H1 (cell line): Measurements from ENCODE around the gene CHD2. TPM values are rescaled to one million over a fixed set of nuclear protein-coding genes. Genes with fewer than 3 reads are reported as not detected.
A peak's percentile ranks its signal among the peaks of the same experiment; 100 is the strongest.

Experiments
- CTCF ChIA-PET: fragments of 300-600 bp; sonication (Branson Sonifier 250); formaldehyde crosslinking; loops from one replicate; lab custom pipeline; 2021; ENCODE audit not compliant: partially characterized antibody; lab: Charles Lee
- POLR2A ChIA-PET: fragments of 300-600 bp; sonication (Branson Sonifier 250); formaldehyde crosslinking; loops from one replicate; lab custom pipeline; 2021; ENCODE audit warnings: inconsistent platforms; ENCODE audit not compliant: partially characterized antibody; lab: Charles Lee
- DNase-seq, 2 experiments: peaks; one replicate each; pipeline versions ENCODE4 v3.0.0 to v3.0.0-alpha.2; 2010 to 2022; ENCODE audit warnings: low spot score in 2 of 2, low read depth in 1 of 2, mixed read lengths in 1 of 2
- FAIRE-seq: peaks from 2 replicates; lab custom pipeline; 2011; peaks lifted over from hg19 to GRCh38; lab: Jason Lieb, UNC
- H2AFZ ChIP-seq: 2 replicates; pipeline ENCODE4 v1.8.1; 2012; ENCODE audit warnings: low read length, inconsistent platforms
- H2AK5ac ChIP-seq: 2 replicates; pipeline ENCODE4 v1.6.1; 2013; ENCODE audit warnings: low read depth, low read length
- H2BK120ac ChIP-seq: replicated peaks from 2 replicates; pipeline ENCODE3; 2013; ENCODE audit warnings: low read depth, low read length, inconsistent platforms
- H2BK12ac ChIP-seq: 2 replicates; pipeline ENCODE4 v1.6.1; 2013; ENCODE audit warnings: low read depth, low read length
- H2BK15ac ChIP-seq: 2 replicates; pipeline ENCODE4 v1.6.1; 2013; ENCODE audit warnings: low read length
- H2BK20ac ChIP-seq: 2 replicates; pipeline ENCODE4 v1.6.1; 2013; ENCODE audit warnings: low read length
- H2BK5ac ChIP-seq: 2 replicates; pipeline ENCODE4 v1.6.1; 2013; ENCODE audit warnings: low read depth, low read length
- H3K14ac ChIP-seq: 2 replicates; pipeline ENCODE4 v1.6.1; 2013; ENCODE audit warnings: inconsistent platforms; ENCODE audit not compliant: insufficient read length
- H3K18ac ChIP-seq: 2 replicates; pipeline ENCODE4 v1.6.1; 2013; ENCODE audit warnings: low read length; ENCODE audit errors: extremely low read depth
- H3K23ac ChIP-seq: 2 replicates; pipeline ENCODE4 v1.6.1; 2013; ENCODE audit warnings: inconsistent platforms; ENCODE audit not compliant: insufficient read length
- H3K23me2 ChIP-seq: 2 replicates; pipeline ENCODE4 v1.6.1; 2013; ENCODE audit warnings: low read depth, low read length
- H3K27ac ChIP-seq: 2 replicates; pipeline ENCODE4 v1.6.1; 2011; ENCODE audit warnings: low read depth, low read length, inconsistent platforms
- H3K27me3 ChIP-seq, 4 experiments: replicated peaks in 1 of 4; 1 replicate in 1 of 4; 2 replicates in 3 of 4; pipeline versions ENCODE4 v1.6.1 to v1.8.1; 2011 to 2013; ENCODE audit warnings: low read length in 3 of 4, mild to moderate bottlenecking in 3 of 4, inconsistent platforms in 2 of 4, mixed read lengths in 2 of 4, moderate library complexity in 1 of 4; ENCODE audit not compliant: control insufficient read depth in 3 of 4, insufficient read depth in 3 of 4; ENCODE audit errors: extremely low read depth in 1 of 4
- H3K36me3 ChIP-seq, 4 experiments: 2 replicates each; pipeline versions ENCODE4 v1.6.1 to v1.8.1; 2011 to 2013; ENCODE audit warnings: mild to moderate bottlenecking in 4 of 4, low read length in 3 of 4, moderate library complexity in 2 of 4, control low read depth in 1 of 4, inconsistent platforms in 1 of 4; ENCODE audit not compliant: insufficient read depth in 4 of 4, control insufficient read depth in 2 of 4
- H3K4ac ChIP-seq: replicated peaks from 2 replicates; pipeline ENCODE3; 2013; ENCODE audit warnings: low read length, low read depth, mixed read lengths, inconsistent platforms; ENCODE audit not compliant: insufficient read length
- H3K4me1 ChIP-seq, 4 experiments: replicated peaks in 1 of 4; 1 replicate in 1 of 4; 2 replicates in 3 of 4; pipeline versions ENCODE4 v1.6.1 to v1.8.1; 2011 to 2013; ENCODE audit warnings: low read length in 3 of 4, inconsistent platforms in 2 of 4, mixed read lengths in 1 of 4; ENCODE audit not compliant: insufficient read depth in 4 of 4, control insufficient read depth in 3 of 4
- H3K4me2 ChIP-seq, 2 experiments: 2 replicates each; pipeline versions ENCODE4 v1.6.1 to v1.8.1; 2011 to 2013; ENCODE audit warnings: low read depth in 2 of 2, low read length in 2 of 2, control low read depth in 1 of 2, inconsistent platforms in 1 of 2, mild to moderate bottlenecking in 1 of 2; ENCODE audit not compliant: insufficient read depth in 1 of 2
- H3K4me3 ChIP-seq, 4 experiments: fragments of 200-600, 300-600 bp in 1 of 4; sonication (generic), shearing (Covaris generic), sonication (Bioruptor Twin) in 1 of 4; 2 replicates each; pipeline versions ENCODE4 v1.5.1 to v1.8.1; 2011 to 2016; ENCODE audit warnings: low read length in 4 of 4, low read depth in 3 of 4, control low read depth in 2 of 4, inconsistent platforms in 2 of 4, mild to moderate bottlenecking in 2 of 4, mixed read lengths in 1 of 4, moderate library complexity in 1 of 4; ENCODE audit not compliant: insufficient read depth in 2 of 4; ENCODE audit errors: extremely low read depth in 1 of 4
- H3K56ac ChIP-seq: replicated peaks from 2 replicates; pipeline ENCODE3; 2013; ENCODE audit warnings: low read depth, mild to moderate bottlenecking, mixed read lengths, low read length, inconsistent platforms; ENCODE audit not compliant: insufficient read length
- H3K79me1 ChIP-seq: 2 replicates; pipeline ENCODE4 v1.6.1; 2013; ENCODE audit warnings: low read depth, low read length, control low read depth
- H3K79me2 ChIP-seq, 2 experiments: 2 replicates each; pipeline versions ENCODE4 v1.6.1 to v1.8.1; 2012 to 2013; ENCODE audit warnings: low read length in 2 of 2, mild to moderate bottlenecking in 2 of 2, inconsistent platforms in 1 of 2; ENCODE audit not compliant: insufficient read depth in 2 of 2, control insufficient read depth in 1 of 2
- H3K9ac ChIP-seq, 4 experiments: replicated peaks in 1 of 4; 1 replicate in 1 of 4; 2 replicates in 3 of 4; pipeline versions ENCODE4 v1.6.1 to v1.8.1; 2011 to 2013; ENCODE audit warnings: low read depth in 3 of 4, low read length in 3 of 4, control low read depth in 2 of 4, mild to moderate bottlenecking in 2 of 4, moderate library complexity in 2 of 4, inconsistent platforms in 1 of 4; ENCODE audit errors: extremely low read depth in 1 of 4
- H3K9me3 ChIP-seq, 2 experiments: 2 replicates each; pipeline versions ENCODE4 v1.6.1 to v1.8.1; 2012 to 2013; ENCODE audit warnings: mild to moderate bottlenecking in 2 of 2, moderate library complexity in 2 of 2, control low read depth in 1 of 2, inconsistent platforms in 1 of 2, low read depth in 1 of 2, low read length in 1 of 2, mixed read lengths in 1 of 2; ENCODE audit not compliant: insufficient read depth in 2 of 2
- H4K20me1 ChIP-seq, 2 experiments: replicated peaks in 1 of 2; 2 replicates each; pipeline versions ENCODE3 to v1.8.1; 2011 to 2013; ENCODE audit warnings: inconsistent platforms in 2 of 2, low read length in 2 of 2, mild to moderate bottlenecking in 1 of 2; ENCODE audit not compliant: insufficient read depth in 2 of 2, control insufficient read depth in 1 of 2
- H4K5ac ChIP-seq: 2 replicates; pipeline ENCODE4 v1.6.1; 2013; ENCODE audit warnings: low read length, low read depth, mixed read lengths, inconsistent platforms; ENCODE audit not compliant: insufficient read length
- H4K8ac ChIP-seq: 2 replicates; pipeline ENCODE4 v1.8.0; 2013; ENCODE audit warnings: mild to moderate bottlenecking, moderate library complexity, low read length, inconsistent platforms; ENCODE audit not compliant: insufficient read depth; ENCODE audit errors: extremely low read depth
- H4K91ac ChIP-seq: replicated peaks from 2 replicates; pipeline ENCODE3; 2013; ENCODE audit warnings: low read length, mixed read lengths, inconsistent platforms; ENCODE audit not compliant: insufficient read length
- GTF2F1 ChIP-seq: IDR thresholded peaks from 2 replicates; pipeline ENCODE4 v1.6.1; 2012; ENCODE audit warnings: low read depth, low read length, improper control_type of control experiment, borderline replicate concordance
- HDAC2 ChIP-seq, 2 experiments: fragments of 300-600 bp in 1 of 2; sonication (generic) in 1 of 2; IDR thresholded peaks; 2 replicates each; pipeline ENCODE4 v1.6.1; 2011 to 2012; ENCODE audit warnings: low read depth in 2 of 2, low read length in 2 of 2, mild to moderate bottlenecking in 2 of 2, moderate library complexity in 2 of 2, borderline replicate concordance in 1 of 2, inconsistent platforms in 1 of 2
- KDM1A ChIP-seq: fragments of 200-600, 300-600 bp; sonication (generic); IDR thresholded peaks from 2 replicates; pipeline ENCODE4 v1.7.1; 2016; ENCODE audit warnings: mild to moderate bottlenecking, low read length, borderline replicate concordance
- WGBS, 2 experiments: shearing (Covaris generic) in 1 of 2; methylation state at CpG; one replicate each; pipeline versions ENCODE4 v1.1.6 to v1.1.7; 2013 to 2015; ENCODE audit warnings: low lambda C conversion rate in 2 of 2, mixed read lengths in 2 of 2, inconsistent platforms in 1 of 2, low coverage in 1 of 2, missing lambda C conversion rate in 1 of 2; ENCODE audit not compliant: insufficient replicate concordance in 2 of 2, insufficient coverage in 1 of 2, insufficient read length in 1 of 2; ENCODE audit errors: extremely low coverage in 1 of 2, missing lambda C conversion rate in 1 of 2; 5-methylcytosine and 5-hydroxymethylcytosine counted together
- polyA plus RNA-seq, 7 experiments: library from polyadenylated mRNA; depleted of rRNA in 3 of 7; stranded (reverse) in 5 of 7; unstranded in 2 of 7; fragments of >200 nt in 5 of 7; fragments of 200-250 nt in 2 of 7; gene quantifications; 1 replicate in 5 of 7; 2 replicates in 1 of 7; 4 replicates in 1 of 7; pipeline versions ENCODE4 v1.2.1 to v1.2.3, GENCODE V29; 2011 to 2013; ENCODE audit warnings: missing spikeins in 2 of 7, mixed read lengths in 2 of 7
- total RNA-seq: library from RNA; stranded (reverse); fragmentation: NEBNext Ultra II Directional; extraction: Animal tissue kit (Norgen Biotek cat#: 25700); gene quantifications from 2 replicates; pipeline ENCODE4 v1.2.1, GENCODE V29; 2021
- TF ChIP-seq, protein P1 (sequence below), 3 experiments: IDR thresholded peaks; 1 replicate in 2 of 3; 2 replicates in 1 of 3; pipeline versions ENCODE4 v1.5.1 to v1.6.1; 2011; ENCODE audit warnings: low read length in 3 of 3, mild to moderate bottlenecking in 3 of 3, inconsistent platforms in 2 of 3, low read depth in 1 of 3, moderate library complexity in 1 of 3; ENCODE audit not compliant: insufficient read depth in 1 of 3; ENCODE audit errors: control extremely low read depth in 1 of 3

CHD2 gene
- total and polyA plus RNA-seq, 2 of the 8 experiments (the other 6 are each of a cell fraction or from before 2014, with no cell fraction given): 28.8 to 70.0 TPM

DNA sequence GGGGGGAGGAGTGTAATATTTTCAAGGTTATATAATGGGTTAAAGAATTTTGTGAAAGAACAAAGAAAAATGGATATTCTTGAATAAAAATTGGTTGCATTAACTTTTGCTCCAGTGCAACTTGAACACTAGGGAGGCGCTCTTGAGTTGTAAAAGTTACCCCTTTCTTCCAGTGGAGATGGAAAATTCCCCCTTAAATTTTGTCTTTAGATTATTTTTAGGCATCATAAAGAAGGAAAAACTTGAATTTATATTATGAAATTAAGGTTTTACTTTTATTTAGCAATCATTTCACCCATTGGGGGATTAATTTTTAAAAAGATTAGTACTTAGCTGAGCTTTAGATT is 550 bp upstream of the CHD2 start:
- no peak overlapping the region for H2AK5ac ChIP-seq
- no peak overlapping the region for H2BK20ac ChIP-seq
- peaks cover 0 to 2% (median 0%) of the 10 kb centered on the region in 4 experiments; a peak in 2 of 7 replicates for H3K4me1 ChIP-seq
- H3K4me2 ChIP-seq: no peak overlapping the region
- no peaks in the 10 kb centered on the region for H3K9me3 ChIP-seq
- H4K8ac ChIP-seq: no peak overlapping the region
- H4K91ac ChIP-seq: no peak overlapping the region
- H3K27me3 ChIP-seq: no peaks in the 10 kb centered on the region
- no peak overlapping the region for H2BK12ac ChIP-seq
- H2BK5ac ChIP-seq: no peak overlapping the region
- no peak overlapping the region for H3K23ac ChIP-seq
- WGBS, 2 experiments: 53% methylated on average over 1 of the region's 1 CpG; no CpG with 5 or more reads in 1 of the 2 experiments
- peaks cover 21 to 91% of the 10 kb centered on the region in 2 experiments for H3K79me2 ChIP-seq
- CTCF ChIA-PET: interaction anchor here (1.0 to 1.9 kb wide), 7 partner anchors 12 to 91 kb away, joined by 3 to 12 read pairs (median 4); no protein-coding TSS in a partner anchor
- no peak overlapping the region for H2BK120ac ChIP-seq
- peaks cover 2% of the 10 kb centered on the region; the same call in 1 of the 2 replicates for H3K23me2 ChIP-seq
- no peak overlapping the region for H3K18ac ChIP-seq
- H4K20me1 ChIP-seq: no peaks in the 10 kb centered on the region
- no peak overlapping the region for H3K56ac ChIP-seq
- H3K36me3 ChIP-seq: peaks cover 0 to 60% (median 8%) of the 10 kb centered on the region in 4 experiments; a peak in 4 of 8 replicates
- peak overlapping the region in 1 of 4 experiments; percentile 91; a peak in 2 of 8 replicates for H3K4me3 ChIP-seq
- no peak overlapping the region for H3K27ac ChIP-seq
- no peak overlapping the region for H4K5ac ChIP-seq
- no peak overlapping the region for H3K14ac ChIP-seq
- DNase-seq (no peak), FAIRE-seq (no peak)
- H3K9ac ChIP-seq: no peak overlapping the region
- H3K4ac ChIP-seq: no peak overlapping the region
- TF ChIP-seq GTF2F1 (no peak), HDAC2 (IDR thresholded peaks at IDR 0.05; ENCODE audit: borderline replicate concordance in 1 of 2, low read depth in 2 of 2, low read length in 2 of 2) (peak; percentile 48 to 85; a peak in 1 of 4 replicates), KDM1A (peak; percentile 93)
- TF ChIP-seq, protein P1, sequence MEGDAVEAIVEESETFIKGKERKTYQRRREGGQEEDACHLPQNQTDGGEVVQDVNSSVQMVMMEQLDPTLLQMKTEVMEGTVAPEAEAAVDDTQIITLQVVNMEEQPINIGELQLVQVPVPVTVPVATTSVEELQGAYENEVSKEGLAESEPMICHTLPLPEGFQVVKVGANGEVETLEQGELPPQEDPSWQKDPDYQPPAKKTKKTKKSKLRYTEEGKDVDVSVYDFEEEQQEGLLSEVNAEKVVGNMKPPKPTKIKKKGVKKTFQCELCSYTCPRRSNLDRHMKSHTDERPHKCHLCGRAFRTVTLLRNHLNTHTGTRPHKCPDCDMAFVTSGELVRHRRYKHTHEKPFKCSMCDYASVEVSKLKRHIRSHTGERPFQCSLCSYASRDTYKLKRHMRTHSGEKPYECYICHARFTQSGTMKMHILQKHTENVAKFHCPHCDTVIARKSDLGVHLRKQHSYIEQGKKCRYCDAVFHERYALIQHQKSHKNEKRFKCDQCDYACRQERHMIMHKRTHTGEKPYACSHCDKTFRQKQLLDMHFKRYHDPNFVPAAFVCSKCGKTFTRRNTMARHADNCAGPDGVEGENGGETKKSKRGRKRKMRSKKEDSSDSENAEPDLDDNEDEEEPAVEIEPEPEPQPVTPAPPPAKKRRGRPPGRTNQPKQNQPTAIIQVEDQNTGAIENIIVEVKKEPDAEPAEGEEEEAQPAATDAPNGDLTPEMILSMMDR (IDR thresholded peaks at IDR 0.05; ENCODE audit: control extremely low read depth in 1 of 3, insufficient read depth in 1 of 3, low read depth in 1 of 3, low read length in 3 of 3): peak in 2 of 3 experiments; percentile 18 to 42; a peak in 2 of 4 replicates
- no peak overlapping the region for H2BK15ac ChIP-seq
- no peaks in the 10 kb centered on the region for H3K79me1 ChIP-seq
- POLR2A ChIA-PET: interaction anchor here (0.7 to 7.7 kb wide), 18 partner anchors 9 to 156 kb away, joined by 3 to 255 read pairs (median 5); no protein-coding TSS in a partner anchor
- H2AFZ ChIP-seq: no peak overlapping the region
